GM12878 (cell line): ENCODE measurements around the gene SCYGR6. TPM values are rescaled to one million over a fixed set of nuclear protein-coding genes. Genes with fewer than 3 reads are reported as not detected.

ENCODE experiments used
- ATAC-seq: fragments of 200-7000 bp; cut with Tn5 transposase; 3 replicates; pipeline ENCODE4 v1.9.1; 2020; ENCODE audit warnings: mild to moderate bottlenecking, moderate library complexity
- BruUV-seq: library from RNA; stranded (reverse); fragments of 400-500 nt; replicated peaks from 2 replicates; lab custom pipeline; 2021; lab: Mats Ljungman, UMichigan
- CTCF ChIA-PET: fragments of 300-600 bp; sonication (Branson Sonifier 250); formaldehyde crosslinking; extraction: SDS; loops from one replicate; lab custom pipeline; 2021; ENCODE audit warnings: inconsistent platforms; lab: Yijun Ruan, JAX
- POLR2A ChIA-PET: fragments of 350-600 bp; formaldehyde crosslinking; extraction: SDS; loops from one replicate; lab custom pipeline; 2021; ENCODE audit warnings: inconsistent platforms; lab: Charles Lee
- RAD21 ChIA-PET: fragments of 300-600 bp; sonication (Branson Sonifier 250); formaldehyde crosslinking; loops from one replicate; lab custom pipeline; 2023; ENCODE audit warnings: antibody characterized with exemption; ENCODE audit not compliant: unreplicated experiment; lab: Charles Lee
- SMC1A ChIA-PET: fragments of 300-600 bp; sonication (Branson Sonifier 250); formaldehyde crosslinking; loops from one replicate; lab custom pipeline; 2023; ENCODE audit not compliant: unreplicated experiment, uncharacterized antibody; lab: Charles Lee
- DNase-seq: peaks from one replicate; pipeline ENCODE4 v3.0.0-alpha.2; 2011; ENCODE audit warnings: low read depth, low spot score
- FAIRE-seq: peaks from 3 replicates; lab custom pipeline; 2011; peaks lifted over from hg19 to GRCh38; lab: Jason Lieb, UNC
- H2AFZ ChIP-seq: 2 replicates; pipeline ENCODE4 v1.6.0; 2011; ENCODE audit warnings: low read depth, low read length, control low read depth; ENCODE audit not compliant: control insufficient read depth
- H3K27ac ChIP-seq: 2 replicates; pipeline ENCODE4 v1.5.1; 2011; ENCODE audit warnings: control low read depth; ENCODE audit not compliant: control insufficient read depth, insufficient read depth
- H3K27me3 ChIP-seq, 2 experiments: replicated peaks in 1 of 2; 2 replicates each; pipeline versions ENCODE4 v1.6.0 to v1.6.1; 2011; ENCODE audit warnings: low read length in 1 of 2; ENCODE audit not compliant: control insufficient read depth in 2 of 2, insufficient read depth in 2 of 2
- H3K36me3 ChIP-seq, 2 experiments: 2 replicates each; pipeline ENCODE4 v1.5.1; 2011; ENCODE audit warnings: low read length in 1 of 2; ENCODE audit not compliant: control insufficient read depth in 2 of 2, insufficient read depth in 2 of 2
- H3K4me1 ChIP-seq: 2 replicates; pipeline ENCODE4 v1.6.1; 2011; ENCODE audit warnings: mild to moderate bottlenecking, low read length, moderate library complexity, mixed read lengths; ENCODE audit not compliant: control insufficient read depth, insufficient read depth
- H3K4me2 ChIP-seq: 2 replicates; pipeline ENCODE4 v1.6.0; 2011; ENCODE audit warnings: control low read depth; ENCODE audit not compliant: control insufficient read depth, insufficient read depth
- H3K4me3 ChIP-seq: fragments of 200-600 bp; sonication (generic); 2 replicates; pipeline ENCODE4 v1.5.1; 2016
- H3K79me2 ChIP-seq: 2 replicates; pipeline ENCODE4 v1.6.0; 2011; ENCODE audit warnings: low read length; ENCODE audit not compliant: control insufficient read depth, insufficient read depth
- H3K9ac ChIP-seq: 2 replicates; pipeline ENCODE4 v1.8.0; 2011; ENCODE audit warnings: low read length, control low read depth, mixed read lengths; ENCODE audit not compliant: control insufficient read depth, insufficient read depth
- H3K9me3 ChIP-seq: replicated peaks from 3 replicates; pipeline ENCODE4 v1.5.1; 2011; ENCODE audit warnings: mild to moderate bottlenecking, low read length; ENCODE audit not compliant: control insufficient read depth, insufficient read depth
- H4K20me1 ChIP-seq: 2 replicates; pipeline ENCODE4 v1.6.0; 2011; ENCODE audit not compliant: control insufficient read depth, insufficient read depth
- EGR1 ChIP-seq, 2 experiments: IDR thresholded peaks; 1 replicate in 1 of 2; 2 replicates in 1 of 2; pipeline ENCODE4 v1.6.1; 2011 to 2012; ENCODE audit warnings: low read depth in 2 of 2, low read length in 2 of 2, borderline replicate concordance in 1 of 2, mild to moderate bottlenecking in 1 of 2, moderate library complexity in 1 of 2
- HDGF ChIP-seq: fragments of 450-650 bp; IDR thresholded peaks from 2 replicates; pipeline ENCODE4 v1.6.1; 2016; ENCODE audit warnings: antibody characterized with exemption
- RAD21 ChIP-seq: IDR thresholded peaks from 2 replicates; pipeline ENCODE4 v1.6.1; 2011; ENCODE audit warnings: mild to moderate bottlenecking, low read depth, low read length, moderate library complexity; ENCODE audit not compliant: insufficient read depth
- SIN3A ChIP-seq: IDR thresholded peaks from 2 replicates; pipeline ENCODE4 v1.6.1; 2012; ENCODE audit warnings: low read depth, low read length, improper control_type of control experiment
- SPI1 ChIP-seq: IDR thresholded peaks from 2 replicates; pipeline ENCODE4 v1.6.1; 2011; ENCODE audit warnings: low read depth, mild to moderate bottlenecking, low read length, moderate library complexity, borderline replicate concordance; ENCODE audit not compliant: insufficient read depth
- WGBS: methylation state at CpG from one replicate; pipeline ENCODE4 v1.1.6; 2016; ENCODE audit warnings: low lambda C conversion rate; ENCODE audit not compliant: insufficient replicate concordance, insufficient coverage; ENCODE audit errors: missing lambda C conversion rate; 5-methylcytosine and 5-hydroxymethylcytosine counted together
- in situ Hi-C: fragments of 300-500 bp; cut with MboI; formaldehyde crosslinking; loops from 9 replicates; pipeline ENCODE4 v1.14.3; 2018; ENCODE audit warnings: mixed read lengths
- intact Hi-C: fragments of 100-400 bp; cut with micrococcal nuclease; formaldehyde crosslinking; loops from one replicate; pipeline ENCODE4 v1.14.2; 2022; ENCODE audit not compliant: unreplicated experiment
- polyA plus RNA-seq, 11 experiments: library from polyadenylated mRNA; depleted of rRNA in 4 of 11; unstranded in 6 of 11; stranded (reverse) in 5 of 11; fragments of >200 nt; fragmentation: Nextera tagmentation in 4 of 11; fragmentation: Illumina TruSeq in 1 of 11; extraction: Ambion mirVana in 4 of 11; extraction: Trizol in 1 of 11; gene quantifications; 1 replicate in 1 of 11; 2 replicates in 10 of 11; pipeline versions ENCODE4 v1.2.1 to v1.2.3, GENCODE V29; 2011 to 2016; ENCODE audit warnings: inconsistent platforms in 2 of 11, missing spikeins in 2 of 11, low read depth in 1 of 11
- total RNA-seq, 4 experiments: library from RNA; depleted of rRNA in 3 of 4; stranded (reverse); fragments of >200 nt in 3 of 4; fragmentation: Illumina TruSeq in 1 of 4; extraction: Trizol in 1 of 4; gene quantifications; 2 replicates each; pipeline versions ENCODE4 v1.2.1 to v1.2.3, GENCODE V29; 2013 to 2021
- TF ChIP-seq, protein P1 (sequence below), 3 experiments: IDR thresholded peaks in 2 of 3; conservative IDR thresholded peaks in 1 of 3; 2 replicates each; pipeline ENCODE4 v1.5.1; 2011; ENCODE audit warnings: low read depth in 3 of 3, low read length in 3 of 3, mild to moderate bottlenecking in 3 of 3, control low read depth in 2 of 3, moderate library complexity in 2 of 3, inconsistent platforms in 1 of 3, mixed read lengths in 1 of 3; ENCODE audit not compliant: control insufficient read depth in 2 of 3, insufficient read depth in 1 of 3; ENCODE audit errors: extremely low read depth in 1 of 3
- TF ChIP-seq, protein P2 (sequence below): fragments of 450-650 bp; IDR thresholded peaks from 2 replicates; pipeline ENCODE4 v1.6.1; 2016; ENCODE audit warnings: mild to moderate bottlenecking

SCYGR6 gene
- total and polyA plus RNA-seq, 10 of the 15 experiments (the other 5 are each of a cell fraction or from before 2014, with no cell fraction given): not detected

- Histone ChIP-seq H3K79me2 (no peaks in the 10 kb centered on the region), H3K36me3 (no peaks in the 10 kb centered on the region), H3K4me1 (no peaks in the 10 kb centered on the region), H4K20me1 (no peaks in the 10 kb centered on the region), H2AFZ (no peak overlapping the region), H3K27ac (no peak overlapping the region), H3K9ac (no peak overlapping the region)
- POLR2A ChIA-PET: no interaction called here
- peak; percentile 75 for ATAC-seq
- SMC1A ChIA-PET: interaction anchor here (0.6 kb wide), 1 partner anchor 55 kb away, joined by 3 read pairs; no protein-coding TSS in a partner anchor
- in situ Hi-C loops: no loop called here
- CTCF ChIA-PET: no interaction called here
- intact Hi-C loops: no loop called here
- RAD21 ChIA-PET: no interaction called here
- WGBS: 29% methylated on average over 6 of the region's 6 CpGs
- DNase-seq: no peak
- TF ChIP-seq, protein P1, sequence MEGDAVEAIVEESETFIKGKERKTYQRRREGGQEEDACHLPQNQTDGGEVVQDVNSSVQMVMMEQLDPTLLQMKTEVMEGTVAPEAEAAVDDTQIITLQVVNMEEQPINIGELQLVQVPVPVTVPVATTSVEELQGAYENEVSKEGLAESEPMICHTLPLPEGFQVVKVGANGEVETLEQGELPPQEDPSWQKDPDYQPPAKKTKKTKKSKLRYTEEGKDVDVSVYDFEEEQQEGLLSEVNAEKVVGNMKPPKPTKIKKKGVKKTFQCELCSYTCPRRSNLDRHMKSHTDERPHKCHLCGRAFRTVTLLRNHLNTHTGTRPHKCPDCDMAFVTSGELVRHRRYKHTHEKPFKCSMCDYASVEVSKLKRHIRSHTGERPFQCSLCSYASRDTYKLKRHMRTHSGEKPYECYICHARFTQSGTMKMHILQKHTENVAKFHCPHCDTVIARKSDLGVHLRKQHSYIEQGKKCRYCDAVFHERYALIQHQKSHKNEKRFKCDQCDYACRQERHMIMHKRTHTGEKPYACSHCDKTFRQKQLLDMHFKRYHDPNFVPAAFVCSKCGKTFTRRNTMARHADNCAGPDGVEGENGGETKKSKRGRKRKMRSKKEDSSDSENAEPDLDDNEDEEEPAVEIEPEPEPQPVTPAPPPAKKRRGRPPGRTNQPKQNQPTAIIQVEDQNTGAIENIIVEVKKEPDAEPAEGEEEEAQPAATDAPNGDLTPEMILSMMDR (IDR thresholded peaks at IDR 0.05 in 2 of 3, conservative IDR thresholded peaks at IDR 0.05 in 1 of 3; ENCODE audit: control insufficient read depth in 2 of 3, extremely low read depth in 1 of 3, insufficient read depth in 1 of 3, low read depth in 3 of 3, low read length in 3 of 3): peak; percentile 31 to 53 (median 42); a peak in 5 of 6 replicates
- TF ChIP-seq RAD21: peak; percentile 33; the same call in 1 of the 2 replicates
- no peak for TF ChIP-seq HDGF
- TF ChIP-seq, all 136 proteins: peak for 2
- FAIRE-seq: no peak
- no peak overlapping the region for H3K4me3 ChIP-seq
- no peaks in the 10 kb centered on the region for H3K27me3 ChIP-seq
- no peaks in the 10 kb centered on the region for H3K9me3 ChIP-seq
- no peak overlapping the region for H3K4me2 ChIP-seq
- BruUV-seq: no TSS peak
Observed at GRCh38 chr2:227748079-227748478, 23.5 kb upstream of the SCYGR6 start.

- ATAC-seq: no peak
- H3K4me3 ChIP-seq: no peak within 1 kb of the TSS
Observed at GRCh38 chr2:227745594-227745993, 21.0 kb upstream of the SCYGR6 start, which contains the start of gene SCYGR8. Gene SCYGR8 (plus strand): TSS chr2:227745894. CDS start chr2:227745894, 0 bp downstream.

More at GRCh38 chr2:227745594-227745993, 21.0 kb upstream of the SCYGR6 start, which contains the start of gene SCYGR8:
- Histone ChIP-seq H3K27me3 (no peaks in the 10 kb centered on the region), H3K9me3 (no peaks in the 10 kb centered on the region), H3K9ac (no peak within 1 kb of the TSS), H3K4me1 (no peaks in the 10 kb centered on the region), H2AFZ (no peak within 1 kb of the TSS), H3K27ac (no peak within 1 kb of the TSS), H3K79me2 (no peaks in the 10 kb centered on the region), H4K20me1 (no peaks in the 10 kb centered on the region), H3K4me2 (no peak within 1 kb of the TSS)
- in situ Hi-C loops: no loop called here
- ChIA-PET SMC1A (no interaction called here), RAD21 (no interaction called here), POLR2A (no interaction called here)
- FAIRE-seq: no peak
- 20% methylated on average over 5 of the region's 9 CpGs for WGBS
- TF ChIP-seq SPI1 (no peak), EGR1 (IDR thresholded peaks at IDR 0.05; ENCODE audit: borderline replicate concordance in 1 of 2, low read depth in 2 of 2, low read length in 2 of 2) (no peak), SIN3A (no peak)
- TF ChIP-seq, protein P2, sequence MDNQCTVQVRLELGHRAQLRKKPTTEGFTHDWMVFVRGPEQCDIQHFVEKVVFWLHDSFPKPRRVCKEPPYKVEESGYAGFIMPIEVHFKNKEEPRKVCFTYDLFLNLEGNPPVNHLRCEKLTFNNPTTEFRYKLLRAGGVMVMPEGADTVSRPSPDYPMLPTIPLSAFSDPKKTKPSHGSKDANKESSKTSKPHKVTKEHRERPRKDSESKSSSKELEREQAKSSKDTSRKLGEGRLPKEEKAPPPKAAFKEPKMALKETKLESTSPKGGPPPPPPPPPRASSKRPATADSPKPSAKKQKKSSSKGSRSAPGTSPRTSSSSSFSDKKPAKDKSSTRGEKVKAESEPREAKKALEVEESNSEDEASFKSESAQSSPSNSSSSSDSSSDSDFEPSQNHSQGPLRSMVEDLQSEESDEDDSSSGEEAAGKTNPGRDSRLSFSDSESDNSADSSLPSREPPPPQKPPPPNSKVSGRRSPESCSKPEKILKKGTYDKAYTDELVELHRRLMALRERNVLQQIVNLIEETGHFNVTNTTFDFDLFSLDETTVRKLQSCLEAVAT: no peak
- TF ChIP-seq, all 136 proteins: peak for 0
- intact Hi-C loops: no loop called here
- no peak for DNase-seq
- BruUV-seq: no TSS peak
- CTCF ChIA-PET: interaction anchor here (2.0 kb wide), 1 partner anchor 21 kb away, joined by 5 read pairs; no protein-coding TSS in a partner anchor
- H3K36me3 ChIP-seq: no peaks in the 10 kb centered on the region
